Endothelial cell (in vitro differentiated cells): ENCODE measurements around the gene CEMIP. TPM values are rescaled to one million over a fixed set of nuclear protein-coding genes. Genes with fewer than 3 reads are reported as not detected.

Experiments
- DNase-seq: peaks from one replicate; pipeline ENCODE4 v3.0.0; 2021; ENCODE audit warnings: low spot score
- H3K27ac Mint-ChIP-seq: one replicate; pipeline ENCODE4 v1.8.0; 2021; ENCODE audit warnings: mixed read lengths, inconsistent platforms; ENCODE audit not compliant: unreplicated experiment
- H3K27me3 Mint-ChIP-seq: one replicate; pipeline ENCODE4 v1.8.0; 2021; ENCODE audit warnings: mild to moderate bottlenecking, moderate library complexity, mixed read lengths, inconsistent platforms; ENCODE audit not compliant: unreplicated experiment
- H3K36me3 Mint-ChIP-seq: one replicate; pipeline ENCODE4 v1.8.0; 2021; ENCODE audit warnings: mild to moderate bottlenecking, low read depth, mixed read lengths, inconsistent platforms; ENCODE audit not compliant: unreplicated experiment
- H3K4me1 Mint-ChIP-seq: one replicate; pipeline ENCODE4 v1.8.0; 2021; ENCODE audit warnings: mild to moderate bottlenecking, mixed read lengths, inconsistent platforms; ENCODE audit not compliant: unreplicated experiment
- H3K4me3 Mint-ChIP-seq: one replicate; pipeline ENCODE4 v1.8.0; 2021; ENCODE audit warnings: mild to moderate bottlenecking, mixed read lengths, inconsistent platforms; ENCODE audit not compliant: unreplicated experiment
- H3K9me3 Mint-ChIP-seq: one replicate; pipeline ENCODE4 v1.8.0; 2021; ENCODE audit warnings: mixed read lengths, inconsistent platforms; ENCODE audit not compliant: unreplicated experiment
- CTCF ChIP-seq: fragments of 200-600 bp; sonication (generic); IDR thresholded peaks from one replicate; pipeline ENCODE4 v1.5.0; 2021; ENCODE audit warnings: antibody characterized with exemption; ENCODE audit not compliant: unreplicated experiment
- total RNA-seq: library from RNA; stranded (reverse); fragmentation: NEBNext Ultra II Directional; extraction: Animal tissue kit (Norgen Biotek cat#: 25700); gene quantifications from one replicate; pipeline ENCODE4 v1.2.1, GENCODE V29; 2021; ENCODE audit not compliant: unreplicated experiment

Gene CEMIP
- total RNA-seq, 1 donor from 2014 or later, result not detected

GRCh38 chr15:80880086-80880485 is 100.9 kb downstream of the CEMIP start:
- H3K27ac Mint-ChIP-seq, result no peak overlapping the region
- no peak for DNase-seq
- no peaks in the 10 kb centered on the region for H3K36me3 Mint-ChIP-seq
- no peak overlapping the region for H3K4me3 Mint-ChIP-seq
- H3K4me1 Mint-ChIP-seq, result peaks cover 2% of the 10 kb centered on the region
- TF ChIP-seq CTCF, result no peak
- H3K27me3 Mint-ChIP-seq, result peaks cover 2% of the 10 kb centered on the region
- no peaks in the 10 kb centered on the region for H3K9me3 Mint-ChIP-seq

GRCh38 chr15:80883641-80884040 is 104.5 kb downstream of the CEMIP start:
- no peak for TF ChIP-seq CTCF
- DNase-seq, result no peak
- Mint-ChIP-seq H3K27ac (no peak overlapping the region), H3K36me3 (no peaks in the 10 kb centered on the region), H3K4me1 (peaks cover 11% of the 10 kb centered on the region), H3K9me3 (no peaks in the 10 kb centered on the region), H3K4me3 (no peak overlapping the region), H3K27me3 (no peaks in the 10 kb centered on the region)

GRCh38 chr15:80885016-80885579 is 105.9 kb downstream of the CEMIP start:
- Mint-ChIP-seq H3K27ac (no peak overlapping the region), H3K27me3 (no peaks in the 10 kb centered on the region), H3K36me3 (no peaks in the 10 kb centered on the region), H3K4me1 (peaks cover 11% of the 10 kb centered on the region), H3K4me3 (no peak overlapping the region), H3K9me3 (no peaks in the 10 kb centered on the region)
- TF ChIP-seq CTCF, result no peak
- no peak for DNase-seq

- Mint-ChIP-seq H3K4me1 (peaks cover 11% of the 10 kb centered on the region), H3K9me3 (no peaks in the 10 kb centered on the region), H3K27ac (no peak overlapping the region), H3K36me3 (no peaks in the 10 kb centered on the region), H3K4me3 (no peak overlapping the region), H3K27me3 (no peaks in the 10 kb centered on the region)
- TF ChIP-seq CTCF, result no peak
- DNase-seq, result no peak
These were observed 108.0 kb downstream of the CEMIP start for GRCh38 chr15:80887148-80887547.

GRCh38 chr15:80888846-80889245 is 109.7 kb downstream of the CEMIP start:
- no peak for DNase-seq
- H3K4me1 Mint-ChIP-seq, result peaks cover 11% of the 10 kb centered on the region
- H3K27me3 Mint-ChIP-seq, result no peaks in the 10 kb centered on the region
- no peak for TF ChIP-seq CTCF
- H3K36me3 Mint-ChIP-seq, result no peaks in the 10 kb centered on the region
- H3K9me3 Mint-ChIP-seq, result no peaks in the 10 kb centered on the region
- H3K4me3 Mint-ChIP-seq, result no peak overlapping the region
- no peak overlapping the region for H3K27ac Mint-ChIP-seq
